ENCODE data around the gene SLC22A23. TPM values are rescaled to one million over a fixed set of nuclear protein-coding genes. Genes with fewer than 3 reads are reported as not detected.

SLC22A23 gene
- total RNA-seq, 1 donor from 2014 or later, result 19.2 TPM

GRCh38 chr6:3501826-3502500 lies 45.1 kb upstream of the SLC22A23 start:
- TF ChIP-seq CTCF (IDR thresholded peaks at IDR 0.05), result no peak
- intact Hi-C loops (cut with DNase I), result no loop called here
- Histone ChIP-seq H3K9me3 (no peaks in the 10 kb centered on the region), H3K4me1 (no peaks in the 10 kb centered on the region), H3K27ac (no peak overlapping the region), H3K27me3 (no peaks in the 10 kb centered on the region), H3K4me3 (no peak overlapping the region), H3K36me3 (no peaks in the 10 kb centered on the region)
- no peak for ATAC-seq
- DNase-seq, result no peak

GRCh38 chr6:3500262-3501014 lies 43.6 kb upstream of the SLC22A23 start:
- Histone ChIP-seq H3K4me1 (no peaks in the 10 kb centered on the region), H3K4me3 (no peak overlapping the region), H3K36me3 (no peaks in the 10 kb centered on the region), H3K9me3 (no peaks in the 10 kb centered on the region), H3K27ac (no peak overlapping the region), H3K27me3 (no peaks in the 10 kb centered on the region)
- ATAC-seq (no peak), DNase-seq (no peak)
- intact Hi-C loops (cut with DNase I), result no loop called here
- TF ChIP-seq CTCF (IDR thresholded peaks at IDR 0.05), result no peak

- H3K27ac ChIP-seq, result no peak overlapping the region
- ATAC-seq (no peak), DNase-seq (no peak)
- intact Hi-C loops (cut with DNase I), result no loop called here
- no peak for TF ChIP-seq CTCF (IDR thresholded peaks at IDR 0.05)
- H3K36me3 ChIP-seq, result no peaks in the 10 kb centered on the region
- H3K4me1 ChIP-seq, result no peaks in the 10 kb centered on the region
- H3K27me3 ChIP-seq, result no peaks in the 10 kb centered on the region
- H3K9me3 ChIP-seq, result no peaks in the 10 kb centered on the region
- no peak overlapping the region for H3K4me3 ChIP-seq
These were observed 42.8 kb upstream of the SLC22A23 start for GRCh38 chr6:3499603-3500002.

- intact Hi-C loops (cut with DNase I), result no loop called here
- Histone ChIP-seq H3K4me1 (no peaks in the 10 kb centered on the region), H3K9me3 (no peaks in the 10 kb centered on the region), H3K27ac (no peak overlapping the region), H3K27me3 (no peaks in the 10 kb centered on the region), H3K4me3 (no peak overlapping the region), H3K36me3 (no peaks in the 10 kb centered on the region)
- ATAC-seq (no peak), DNase-seq (no peak)
- TF ChIP-seq CTCF (IDR thresholded peaks at IDR 0.05), result no peak
These were observed 39.5 kb upstream of the SLC22A23 start for GRCh38 chr6:3496395-3496794.

- no peaks in the 10 kb centered on the region for H3K36me3 ChIP-seq
- ATAC-seq (no peak), DNase-seq (no peak)
- no peak overlapping the region for H3K4me3 ChIP-seq
- H3K27ac ChIP-seq, result no peak overlapping the region
- no peaks in the 10 kb centered on the region for H3K9me3 ChIP-seq
- H3K27me3 ChIP-seq, result no peaks in the 10 kb centered on the region
- intact Hi-C loops (cut with DNase I), result no loop called here
- no peak for TF ChIP-seq CTCF (IDR thresholded peaks at IDR 0.05)
- no peaks in the 10 kb centered on the region for H3K4me1 ChIP-seq
These were observed 37.7 kb upstream of the SLC22A23 start for GRCh38 chr6:3494391-3495100.
